GM13977 (cell line): Measurements from ENCODE around the gene MYOZ3.

Experiments used
- DNase-seq: peaks from one replicate; pipeline ENCODE4 v3.0.0; 2012; ENCODE audit warnings: low spot score
- CTCF ChIP-seq: IDR thresholded peaks from 2 replicates; pipeline ENCODE4 v1.5.1; 2012; ENCODE audit warnings: mild to moderate bottlenecking, control low read depth; ENCODE audit not compliant: insufficient read depth; ENCODE audit errors: extremely low read depth, missing control alignments
- in situ Hi-C: fragments of 300-500 bp; cut with MboI; formaldehyde crosslinking; loops from one replicate; pipeline ENCODE4 v1.12.0; 2022; ENCODE audit warnings: low sequenced_read_pairs, low pct_unique_long_range_greater_than_20kb, mixed read lengths, inconsistent platforms; ENCODE audit not compliant: unreplicated experiment

The MYOZ3 gene

GRCh38 chr5:150665044-150665443 is 4.0 kb downstream of the MYOZ3 start:
- in situ Hi-C loops: loop anchor here (10.0 kb wide), 1 partner anchor 210 kb away; no protein-coding TSS in a partner anchor
- no peak for TF ChIP-seq CTCF

DNA sequence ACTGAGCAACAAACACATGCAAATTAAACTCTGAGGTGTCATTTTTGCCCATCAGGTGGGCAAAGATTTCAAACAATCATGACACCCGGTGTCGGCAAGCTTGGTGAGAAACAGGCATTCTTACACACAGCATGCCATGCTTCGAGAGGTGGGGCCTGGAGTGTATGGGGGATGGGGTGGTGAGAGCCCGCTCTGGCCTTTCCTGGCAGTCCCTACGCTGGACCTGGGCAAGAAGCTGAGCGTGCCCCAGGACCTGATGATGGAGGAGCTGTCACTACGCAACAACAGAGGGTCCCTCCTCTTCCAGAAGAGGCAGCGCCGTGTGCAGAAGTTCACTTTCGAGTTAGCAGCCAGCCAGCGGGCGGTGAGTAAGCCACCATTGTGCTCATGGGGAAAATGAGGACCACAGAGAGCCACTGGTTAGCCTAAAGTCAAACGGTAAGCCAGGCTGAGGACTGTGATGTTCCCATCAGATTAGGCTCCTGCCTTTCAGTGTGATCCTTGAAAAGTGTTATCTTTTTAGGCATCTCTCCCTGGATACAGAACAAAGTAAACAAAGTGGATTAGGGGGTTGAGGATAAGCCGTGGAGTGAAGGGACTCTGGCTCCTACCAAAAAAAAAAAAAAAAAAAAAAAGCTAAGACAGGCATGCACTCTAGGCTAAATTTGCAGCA is 9.4 kb downstream of the MYOZ3 start:
- no peak for TF ChIP-seq CTCF
- DNase-seq: peak; percentile 8
- in situ Hi-C loops: no loop called here

More at GRCh38 chr5:150665044-150665443, 4.0 kb downstream of the MYOZ3 start:
- DNase-seq: no peak

DNA sequence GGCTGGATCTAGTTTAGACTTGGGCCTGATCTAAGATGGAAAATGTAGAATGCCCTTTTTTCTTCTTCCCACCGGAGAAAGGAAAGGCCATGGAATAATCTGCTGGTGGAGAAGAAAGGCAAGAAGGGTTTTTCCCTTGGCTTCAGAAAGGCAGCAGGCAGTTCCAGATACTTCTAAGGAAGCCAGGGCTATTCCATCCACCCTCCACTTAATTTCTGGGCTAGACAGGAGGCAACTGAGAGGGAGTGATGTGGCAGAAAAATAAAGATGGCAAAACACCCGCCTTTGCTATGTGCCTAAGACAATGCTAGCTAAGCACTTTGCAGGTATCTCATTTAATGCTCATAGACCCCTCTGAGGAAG is 9.9 kb downstream of the MYOZ3 start:
- TF ChIP-seq CTCF: no peak
- in situ Hi-C loops: no loop called here

GRCh38 chr5:150671509-150672236 is 10.6 kb downstream of the MYOZ3 start:
- DNase-seq: peak; percentile 34
- in situ Hi-C loops: no loop called here

More for the DNA sequence above, 9.9 kb downstream of the MYOZ3 start:
- peak; percentile 25 for DNase-seq

GRCh38 chr5:150672237-150672883 is 11.3 kb downstream of the MYOZ3 start:
- no peak for TF ChIP-seq CTCF
- peak; percentile 49 for DNase-seq
- in situ Hi-C loops: no loop called here

More at GRCh38 chr5:150671509-150672236, 10.6 kb downstream of the MYOZ3 start:
- no peak for TF ChIP-seq CTCF

GRCh38 chr5:150672884-150673275 is 11.8 kb downstream of the MYOZ3 start:
- in situ Hi-C loops: no loop called here
- TF ChIP-seq CTCF: no peak
- DNase-seq: no peak
